GM12873 (cell line): ENCODE data around the gene CHERP.

ENCODE experiments used
- CTCF ChIP-seq: IDR thresholded peaks from 2 replicates; pipeline ENCODE4 v1.5.1; 2012; ENCODE audit warnings: low read depth, mild to moderate bottlenecking, moderate library complexity, low read length, control low read depth; ENCODE audit not compliant: insufficient read depth; ENCODE audit errors: missing control alignments

Gene CHERP

GRCh38 chr19:16509141-16510061, 32.8 kb downstream of the CHERP start:
- TF ChIP-seq CTCF: no peak

GRCh38 chr19:16508546-16508945, 33.7 kb downstream of the CHERP start:
- no peak for TF ChIP-seq CTCF

- no peak for TF ChIP-seq CTCF
These were observed 35.3 kb downstream of the CHERP start for GRCh38 chr19:16506961-16507360.

- TF ChIP-seq CTCF: no peak
These were observed 38.0 kb downstream of the CHERP start for GRCh38 chr19:16504271-16504670.

- TF ChIP-seq CTCF: no peak
These were observed 44.4 kb downstream of the CHERP start for GRCh38 chr19:16497837-16498236.

GRCh38 chr19:16497042-16497441, 45.2 kb downstream of the CHERP start:
- TF ChIP-seq CTCF: no peak

GRCh38 chr19:16496613-16496983, 45.6 kb downstream of the CHERP start:
- no peak for TF ChIP-seq CTCF
